Tongue (tissue), 2 donors: ENCODE results near the gene FBXO42. TPM values are rescaled to one million over a fixed set of nuclear protein-coding genes. Genes with fewer than 3 reads are reported as not detected.
"Not testable (repeated sequence)": the region's sequence is repeated elsewhere in the genome, so short reads cannot be mapped to it uniquely, and the experiment has no call there.

Experiments used
- DNase-seq: peaks from one replicate; pipeline ENCODE4 v3.0.0-alpha.2; 2015
- total RNA-seq: library from RNA; depleted of rRNA; stranded (reverse); fragments of >200 nt; gene quantifications from one replicate; pipeline ENCODE4 v1.2.3, GENCODE V29; 2014

The FBXO42 gene
- total RNA-seq, 1 donor from 2014 or later, result 19.9 TPM

DNA sequence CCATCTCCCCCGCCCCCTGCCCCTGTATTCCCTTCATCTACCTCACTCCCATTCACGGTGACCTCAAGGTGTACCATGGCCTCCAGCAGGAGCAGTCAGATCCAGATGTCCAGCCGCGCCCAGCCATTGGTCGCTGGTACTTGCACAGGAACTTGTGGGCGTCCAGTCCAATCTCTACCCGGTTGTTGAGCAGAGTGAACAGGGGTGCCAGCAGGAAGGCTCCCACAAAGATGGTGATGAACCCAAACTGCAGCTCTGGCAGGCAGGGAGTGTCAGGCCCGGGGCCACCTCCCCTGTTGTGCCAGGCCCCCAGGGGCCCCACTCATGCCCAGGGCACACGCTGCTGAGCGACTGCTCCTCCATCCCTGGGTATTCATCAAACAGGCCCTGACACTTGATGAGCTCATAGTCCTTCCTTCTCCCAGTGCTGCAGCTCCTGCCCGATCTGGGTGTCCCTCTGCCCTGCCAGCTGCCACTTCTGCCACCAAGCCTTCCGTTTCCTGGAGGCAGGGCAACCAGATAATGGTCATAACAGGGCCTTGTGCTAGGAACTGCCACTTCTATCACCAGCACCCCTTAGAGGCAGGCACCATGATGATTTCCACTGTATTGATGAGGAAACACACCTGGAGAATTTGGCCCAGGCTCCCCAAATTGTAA, 134.1 kb downstream of the FBXO42 start:
- no peak for DNase-seq

DNA sequence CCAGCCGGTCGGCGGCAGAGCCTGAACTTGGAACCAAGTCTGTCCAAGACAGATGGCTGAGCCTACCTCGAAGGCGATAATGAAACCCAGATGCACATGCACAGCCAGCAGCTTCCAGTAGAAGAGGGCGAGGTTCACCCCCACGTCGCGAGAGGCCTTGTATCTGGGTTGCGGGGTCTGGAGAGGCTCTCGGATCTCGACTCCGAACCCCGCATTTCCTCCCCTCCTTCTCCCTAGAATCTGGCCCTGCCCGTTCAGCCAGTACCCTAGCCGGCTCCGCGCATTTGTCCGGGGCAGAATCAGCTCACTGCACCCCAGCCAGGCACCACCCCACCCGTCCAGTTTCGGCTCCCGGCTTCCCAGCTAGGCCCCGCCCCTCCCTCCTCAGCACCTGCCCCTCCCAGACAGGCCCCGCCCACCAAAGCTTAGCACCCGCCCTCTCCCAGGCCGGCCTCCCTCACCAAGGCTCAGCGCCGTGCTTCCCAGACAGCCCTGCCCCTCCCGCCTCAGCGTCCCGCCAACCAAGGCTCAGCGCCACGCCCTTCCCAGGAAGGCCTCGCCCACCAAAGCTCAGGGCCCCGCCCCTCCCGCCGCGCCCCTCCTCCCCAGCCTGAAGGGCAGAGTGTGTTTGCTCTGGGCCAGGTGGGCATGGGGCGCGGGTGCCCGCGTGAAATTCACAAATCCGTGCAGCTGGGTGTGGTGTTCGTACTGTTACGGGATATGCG, 135.1 kb downstream of the FBXO42 start:
- DNase-seq, result peak; percentile 98

DNA sequence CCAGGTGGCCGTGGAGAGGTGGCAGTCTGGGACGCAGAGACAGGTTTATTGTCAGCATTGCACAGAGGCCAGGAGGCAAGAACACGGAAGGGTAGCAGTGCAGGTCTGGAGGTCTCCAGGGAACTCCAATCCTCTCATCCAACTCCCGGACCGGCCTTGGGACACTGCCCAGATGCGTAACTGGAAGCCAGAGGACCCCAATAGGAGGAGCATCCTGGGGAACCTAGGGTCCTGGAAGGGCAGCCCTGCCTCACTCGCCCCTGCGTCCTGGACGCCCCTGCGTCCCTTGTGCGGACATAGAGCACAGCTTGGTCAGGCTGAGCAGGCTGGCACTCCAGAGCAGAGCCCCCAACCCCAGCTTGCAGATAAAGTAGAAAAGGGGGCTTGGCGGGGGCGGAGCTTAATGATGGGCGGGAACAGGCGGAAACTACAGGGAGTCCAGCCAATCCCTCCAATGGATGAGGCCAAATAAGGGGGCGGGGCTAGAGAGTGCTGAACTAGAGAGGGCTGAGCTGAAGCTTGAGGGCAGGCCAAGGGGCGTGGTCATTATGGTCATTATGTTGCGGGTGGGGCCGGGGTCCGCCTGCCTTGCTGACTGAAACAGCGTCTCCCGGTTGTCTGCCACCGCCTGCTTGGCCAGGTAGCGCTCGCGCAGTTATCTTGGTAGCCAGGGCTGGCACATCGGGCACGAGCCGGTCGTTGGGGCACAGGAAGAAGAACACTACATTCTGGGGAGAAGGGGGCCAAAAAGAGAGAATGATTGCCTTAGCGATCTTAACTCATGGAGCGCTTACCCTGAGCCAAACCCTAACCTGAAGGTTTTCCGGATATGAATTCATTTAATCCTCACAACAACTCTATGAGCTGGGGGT, 136.2 kb downstream of the FBXO42 start:
- peak; percentile 93 for DNase-seq

DNA sequence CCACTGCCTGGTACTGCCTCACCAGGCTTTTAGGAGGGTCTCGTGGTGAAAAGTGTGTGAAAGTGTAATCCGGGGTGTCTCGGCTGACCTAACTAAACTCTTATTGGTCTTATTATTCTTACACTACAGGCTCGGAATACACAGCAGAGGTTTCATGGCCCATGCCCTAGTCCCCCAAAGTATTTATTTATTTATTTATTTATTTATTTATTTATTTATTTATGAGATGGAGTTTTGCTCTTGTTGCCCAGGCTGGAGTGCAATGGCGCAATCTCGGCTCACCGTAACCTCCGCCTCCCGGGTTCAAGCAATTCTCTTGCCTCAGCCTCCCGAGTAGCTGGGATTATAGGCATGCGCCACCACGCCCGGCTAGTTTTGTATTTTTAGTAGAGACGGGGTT, 137.0 kb downstream of the FBXO42 start:
- DNase-seq, result not testable (repeated sequence)

DNA sequence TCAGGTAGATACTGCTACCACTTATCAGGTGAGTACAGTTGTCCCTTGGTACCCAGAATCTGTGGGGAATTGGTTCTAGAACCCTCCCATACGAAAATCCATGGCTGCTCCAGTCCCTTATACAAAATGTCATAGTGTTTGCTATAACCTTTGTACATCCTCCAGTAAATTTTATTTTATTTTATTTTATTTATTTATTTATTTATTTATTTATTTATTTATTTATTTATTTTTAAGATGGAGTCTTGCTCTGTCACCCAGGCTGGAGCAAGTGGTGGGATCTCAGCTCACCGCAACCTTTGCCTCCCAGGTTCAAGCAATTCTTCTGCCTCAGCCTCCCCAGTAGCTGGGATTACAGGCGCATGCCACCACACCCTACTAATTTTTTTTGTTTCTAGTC, 138.7 kb downstream of the FBXO42 start:
- not testable (repeated sequence) for DNase-seq

DNA sequence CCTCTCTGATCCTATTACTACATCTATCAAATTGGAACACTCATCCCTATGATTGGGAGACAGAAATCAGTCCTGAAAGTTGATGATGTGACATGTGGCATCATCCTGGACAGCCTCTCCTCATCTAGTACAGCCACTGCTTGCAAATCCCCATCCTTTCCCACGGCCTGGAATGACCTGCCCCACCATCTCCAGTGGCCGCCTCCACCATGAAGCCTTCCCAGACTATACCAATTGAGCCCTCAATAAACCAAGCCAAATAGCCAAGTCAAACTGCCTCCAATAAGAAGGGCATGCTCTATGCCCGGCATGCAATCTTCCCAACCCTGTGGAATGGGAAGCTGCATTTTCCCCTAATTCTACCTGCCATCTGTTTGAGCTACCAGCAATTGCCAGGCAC, 139.3 kb downstream of the FBXO42 start:
- DNase-seq, result no peak

DNA sequence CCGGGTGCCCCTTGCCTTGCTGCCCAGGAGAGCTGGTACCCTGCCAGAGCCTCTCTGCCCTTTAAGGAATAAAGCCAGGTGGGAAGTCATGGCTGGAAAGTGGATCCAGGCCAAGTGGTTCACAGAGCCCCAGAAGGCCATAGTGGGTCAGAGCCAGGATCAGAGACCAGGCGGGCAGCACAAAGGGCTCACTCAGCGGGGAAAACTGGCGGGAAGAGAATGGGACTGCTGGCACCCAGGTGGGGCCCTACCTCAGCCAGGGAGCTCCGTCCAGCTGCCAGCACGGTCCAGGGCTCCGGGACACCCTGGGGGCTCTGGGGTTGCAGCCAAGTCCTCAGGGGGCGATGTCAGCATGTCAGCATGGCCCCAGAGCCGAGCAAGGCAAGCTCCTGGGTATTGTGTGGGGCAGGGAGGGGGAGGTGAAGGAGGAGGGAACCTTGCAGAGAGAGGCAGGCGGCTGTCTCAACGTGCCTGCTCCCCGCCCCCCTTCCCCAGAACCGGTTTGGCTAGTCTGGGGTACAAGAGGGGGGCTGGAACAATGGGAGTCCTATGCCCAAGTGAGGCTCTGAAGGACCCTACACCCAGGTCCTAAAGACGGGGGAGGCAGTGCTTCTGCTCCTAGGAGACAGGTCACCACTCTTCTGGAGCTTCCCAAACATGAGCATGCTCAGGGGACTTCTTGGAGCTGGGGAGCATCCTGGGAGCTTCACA, 139.9 kb downstream of the FBXO42 start, which contains the start of gene ARHGEF19:
ARHGEF19 (minus strand) TSS at position 402 of the 711 bp plus-strand sequence. CDS start 3,598 bp downstream, outside the sequence.
- DNase-seq, result peak; percentile 71

DNA sequence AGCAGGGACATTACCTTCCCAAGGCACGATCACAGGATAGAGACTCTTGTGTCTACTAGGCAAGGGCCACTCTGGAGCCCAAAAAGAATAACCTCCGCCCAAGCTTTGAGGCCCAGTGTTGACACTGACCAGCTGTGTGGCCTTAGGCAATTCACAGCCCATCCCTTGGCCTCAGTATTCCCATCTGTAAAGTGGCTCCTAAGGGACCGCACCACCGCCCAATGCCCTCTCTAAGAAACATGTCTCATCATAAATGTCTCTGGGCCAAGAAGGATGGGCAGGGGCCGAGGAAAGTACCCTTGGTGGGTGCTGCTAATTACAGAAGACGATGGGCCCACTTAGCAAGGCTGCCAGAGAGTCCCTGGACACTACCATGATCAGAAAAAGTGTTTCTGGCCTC, 140.5 kb downstream of the FBXO42 start:
- DNase-seq, result no peak

DNA sequence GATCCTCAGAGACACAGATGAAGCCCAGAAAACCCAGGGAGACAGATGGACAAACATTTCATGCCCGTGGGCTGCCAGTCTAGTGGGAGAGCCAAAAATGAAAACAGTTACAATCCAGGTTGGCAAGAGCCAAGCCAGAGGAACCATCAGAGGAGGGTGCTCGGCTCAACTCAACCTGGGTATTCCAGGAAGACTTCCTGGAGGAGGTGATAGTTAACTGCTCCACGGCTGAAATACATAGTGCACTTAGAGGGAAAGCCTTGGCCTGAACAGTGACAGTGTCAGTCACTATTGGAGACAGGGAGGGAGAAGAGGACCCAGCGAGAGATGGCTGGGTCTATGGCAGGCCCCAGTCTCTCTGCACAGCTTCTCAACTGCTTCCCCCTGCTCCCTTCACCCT, 141.7 kb downstream of the FBXO42 start:
- DNase-seq, result no peak

DNA sequence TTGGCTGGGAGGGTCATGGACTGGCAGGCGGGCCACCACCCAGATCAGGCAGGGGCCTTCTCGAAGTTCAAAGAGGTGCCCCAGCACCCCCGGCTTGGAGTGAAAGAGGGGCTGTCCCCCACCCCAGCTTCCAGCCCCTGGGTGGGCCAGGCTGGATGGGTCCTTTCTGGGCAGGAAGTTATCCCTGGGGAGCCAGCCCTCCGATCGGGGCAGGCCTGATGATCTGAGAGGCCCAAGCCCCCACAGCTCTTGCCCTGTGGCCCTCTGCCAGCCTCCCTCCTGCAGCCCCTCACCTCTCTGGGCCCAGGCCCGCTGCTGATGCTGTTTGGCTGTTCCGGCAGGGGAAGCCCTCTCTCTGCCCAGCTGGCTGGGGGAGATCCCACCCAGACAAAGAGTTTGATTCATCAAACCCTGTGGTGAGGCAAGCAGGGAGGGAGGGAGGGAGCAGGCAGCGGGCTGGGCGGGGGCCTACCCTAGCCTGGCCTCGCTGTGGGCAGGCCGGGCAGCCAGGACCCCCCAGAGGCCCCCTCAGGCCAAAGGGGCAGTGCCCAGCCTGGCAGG, 142.4 kb downstream of the FBXO42 start:
- DNase-seq, result peak; percentile 60

DNA sequence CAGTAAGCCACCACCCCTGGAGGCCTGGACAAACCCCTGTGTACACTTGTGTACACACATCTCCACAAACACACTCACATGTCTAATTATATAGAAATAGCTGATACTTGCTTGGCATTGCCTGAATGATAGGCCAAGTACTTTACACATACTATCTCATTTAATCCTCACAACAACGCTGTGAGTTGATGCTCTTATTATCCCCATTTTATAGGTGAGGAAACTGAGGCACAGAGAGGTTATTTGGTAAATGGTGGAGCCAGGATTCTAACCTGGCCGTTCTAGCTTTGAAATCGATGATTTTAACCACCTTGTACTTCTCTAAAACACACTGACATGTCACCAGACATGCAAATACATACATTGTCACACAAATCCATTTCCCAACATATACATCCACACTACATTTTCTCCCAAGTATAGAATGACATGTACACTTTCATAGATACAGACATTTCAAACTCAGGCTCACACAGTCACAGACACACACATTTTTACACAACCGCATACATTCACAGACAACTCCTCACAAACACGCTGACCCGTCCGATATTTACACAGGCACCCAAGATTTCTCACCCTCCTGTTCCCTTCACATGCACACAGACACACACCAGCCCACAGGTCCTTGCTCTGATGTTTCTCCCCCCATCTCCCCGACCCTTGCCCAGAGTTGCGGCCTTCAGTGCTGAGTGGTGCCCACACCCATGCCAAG, 143.0 kb downstream of the FBXO42 start:
- DNase-seq, result no peak

DNA sequence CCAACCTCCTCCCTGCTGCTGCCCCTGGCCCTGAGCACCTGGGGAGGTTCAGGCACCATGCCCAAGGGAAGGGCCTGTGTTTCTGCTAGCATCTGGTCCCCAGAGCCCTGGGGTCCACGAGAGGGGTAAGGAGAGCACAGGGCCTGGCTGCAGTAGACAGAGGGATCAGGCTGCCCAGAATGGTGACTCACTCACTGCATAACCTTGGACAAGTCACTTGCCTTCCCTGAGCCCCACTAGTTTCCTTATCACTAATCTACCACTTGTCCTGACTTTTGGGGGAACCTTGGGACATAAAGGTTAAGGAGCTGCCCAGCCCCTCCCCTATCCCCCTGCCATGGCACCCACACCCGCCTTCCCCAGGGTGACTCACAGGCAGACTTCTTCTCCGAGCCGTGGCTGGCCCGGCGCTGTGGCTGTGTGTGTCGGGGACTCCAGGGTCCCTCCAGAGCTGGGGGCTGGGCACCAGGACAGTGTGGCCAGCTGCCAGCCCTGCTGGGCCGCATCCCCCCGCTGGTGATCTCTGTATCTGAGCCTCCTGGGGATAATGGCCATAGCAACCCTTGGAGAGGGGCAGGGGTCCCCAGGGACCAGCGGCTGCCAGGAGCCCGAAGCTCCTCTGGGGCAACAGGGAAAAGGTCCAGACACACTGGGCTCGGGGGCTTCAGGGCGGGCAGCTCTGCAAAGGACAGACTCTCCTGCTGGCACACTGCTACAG, 143.9 kb downstream of the FBXO42 start:
- no peak for DNase-seq

DNA sequence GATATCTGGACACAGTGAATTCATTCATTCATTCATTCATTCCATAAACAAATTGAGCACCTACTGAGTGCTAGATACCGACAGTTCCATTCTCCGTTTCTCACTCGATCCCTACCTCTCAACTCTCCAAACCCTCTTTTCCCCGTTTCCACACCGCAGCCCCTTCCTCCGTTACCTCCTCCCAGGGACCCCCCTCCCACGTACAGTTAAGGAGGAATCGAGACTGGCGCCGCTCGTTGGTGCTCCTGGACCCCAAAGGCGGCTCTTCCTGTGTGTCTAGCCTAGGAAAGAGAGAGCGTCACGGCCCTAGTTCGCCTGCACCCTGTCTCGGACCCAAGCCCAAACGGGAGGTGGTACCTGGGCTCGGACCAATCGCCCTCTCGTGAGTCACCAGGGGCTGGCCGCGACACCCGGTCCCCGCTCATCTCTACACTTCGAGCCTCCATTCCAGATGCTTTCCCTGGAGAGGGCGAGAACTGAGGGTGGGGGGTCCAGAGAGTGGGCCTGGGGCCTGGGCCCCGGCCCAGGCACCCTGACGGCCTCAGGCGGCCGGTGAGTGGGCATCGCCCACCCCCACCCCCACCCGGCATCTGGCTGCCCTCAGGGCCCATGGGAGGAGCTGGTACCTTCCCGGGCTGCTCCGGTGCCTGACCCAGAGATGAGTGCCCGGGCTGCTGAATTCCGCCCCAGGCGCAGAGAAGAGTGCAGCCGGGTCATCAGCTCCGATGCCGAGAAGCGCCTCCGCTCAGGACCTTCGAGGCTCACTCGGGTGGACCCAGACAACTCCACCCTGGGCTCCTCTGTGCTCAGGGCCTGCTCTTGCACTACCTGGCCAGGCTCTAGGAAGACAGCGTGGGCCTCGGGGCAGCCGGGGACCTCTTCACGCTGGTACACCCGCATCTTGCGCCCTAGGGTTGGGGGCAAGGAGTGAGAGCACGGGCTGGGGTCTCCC, 144.7 kb downstream of the FBXO42 start:
- peak; percentile 41 for DNase-seq

DNA sequence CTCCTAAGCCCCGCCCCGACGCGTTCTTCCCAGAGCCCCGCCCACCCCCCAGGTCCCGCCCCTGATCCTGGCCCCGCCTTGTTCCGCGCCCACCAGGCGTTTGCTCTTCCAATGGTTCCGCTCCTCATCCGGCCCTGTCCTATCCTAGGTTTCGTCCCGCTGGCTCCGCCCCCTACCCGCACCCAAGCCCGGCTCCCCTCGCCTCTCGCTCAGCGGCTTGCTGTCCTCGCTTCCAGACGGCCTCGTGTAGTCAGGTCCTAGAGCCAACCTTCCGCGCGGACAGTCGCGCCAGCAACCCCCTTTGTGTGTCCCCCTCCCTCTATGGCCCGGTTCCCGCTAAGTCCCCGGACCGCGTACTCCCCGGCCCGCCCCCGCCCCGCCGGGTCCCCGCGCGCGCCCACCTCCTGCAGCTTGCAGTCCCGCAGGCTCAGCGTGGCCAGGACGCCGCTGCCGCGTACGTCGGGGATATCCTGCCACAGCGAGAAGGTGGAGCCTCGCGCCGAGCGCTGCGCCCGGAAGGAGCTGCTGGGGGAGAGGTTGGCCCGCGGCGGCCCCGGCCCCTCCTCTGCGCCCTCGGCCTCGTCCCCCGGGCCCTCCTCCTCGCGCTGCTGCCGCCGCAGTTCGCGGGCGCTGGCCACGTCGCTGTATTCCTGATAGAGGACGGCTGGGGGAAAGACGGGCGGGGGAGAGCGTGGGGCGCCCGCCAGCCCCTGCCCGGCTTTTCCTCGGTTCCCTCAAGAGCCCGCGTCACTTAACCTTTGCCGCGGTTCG, 145.5 kb downstream of the FBXO42 start:
- DNase-seq, result peak; percentile 99

DNA sequence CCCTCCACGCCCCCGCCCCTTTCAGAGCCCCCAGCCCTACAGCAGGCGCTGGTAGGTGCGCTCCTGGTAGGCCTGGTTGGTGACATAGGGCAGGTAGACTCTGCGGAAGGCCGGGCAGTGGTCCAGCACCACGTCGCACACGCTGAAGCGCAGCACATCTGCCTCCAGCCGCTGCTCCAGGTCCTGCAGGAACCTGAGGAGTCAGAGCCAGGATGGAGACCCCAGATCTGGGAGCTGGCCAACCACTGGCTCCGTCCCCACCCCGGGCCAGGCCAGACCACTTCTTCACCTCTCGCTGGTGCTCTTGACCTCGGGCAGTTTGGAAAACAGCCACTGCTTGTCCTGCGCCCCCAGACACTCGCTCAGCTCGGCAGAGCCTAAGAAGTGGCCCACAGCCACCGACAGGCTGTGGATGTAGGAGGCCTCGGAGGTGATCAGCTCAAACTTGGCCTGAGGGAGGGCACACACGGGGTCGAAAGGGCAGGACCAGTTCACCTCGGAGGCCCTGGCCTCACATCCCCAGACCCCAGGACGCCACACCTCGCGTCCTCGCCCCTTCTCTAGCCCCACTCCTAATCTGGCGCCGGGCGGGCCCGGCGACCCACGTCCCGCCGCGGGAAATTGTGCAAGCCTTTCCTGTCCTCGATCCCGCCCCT, 146.3 kb downstream of the FBXO42 start:
- no peak for DNase-seq

DNA sequence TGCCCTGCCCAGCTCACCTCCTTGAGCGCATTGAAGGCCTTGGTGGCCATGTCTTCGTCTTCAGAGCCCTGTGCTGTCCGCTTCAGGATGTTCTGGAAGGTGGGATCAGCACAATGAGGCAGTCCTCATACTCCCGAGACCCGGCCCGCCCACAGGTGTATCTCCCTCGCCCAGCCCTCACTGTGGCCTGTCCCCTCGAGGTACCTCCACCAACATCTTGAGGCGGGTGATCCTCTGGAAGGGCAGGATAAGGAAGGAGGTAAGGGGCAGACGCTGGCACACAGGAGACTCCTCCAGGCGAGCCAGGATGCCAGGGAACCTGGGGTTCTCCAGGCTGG, 147.0 kb downstream of the FBXO42 start:
- DNase-seq, result no peak

DNA sequence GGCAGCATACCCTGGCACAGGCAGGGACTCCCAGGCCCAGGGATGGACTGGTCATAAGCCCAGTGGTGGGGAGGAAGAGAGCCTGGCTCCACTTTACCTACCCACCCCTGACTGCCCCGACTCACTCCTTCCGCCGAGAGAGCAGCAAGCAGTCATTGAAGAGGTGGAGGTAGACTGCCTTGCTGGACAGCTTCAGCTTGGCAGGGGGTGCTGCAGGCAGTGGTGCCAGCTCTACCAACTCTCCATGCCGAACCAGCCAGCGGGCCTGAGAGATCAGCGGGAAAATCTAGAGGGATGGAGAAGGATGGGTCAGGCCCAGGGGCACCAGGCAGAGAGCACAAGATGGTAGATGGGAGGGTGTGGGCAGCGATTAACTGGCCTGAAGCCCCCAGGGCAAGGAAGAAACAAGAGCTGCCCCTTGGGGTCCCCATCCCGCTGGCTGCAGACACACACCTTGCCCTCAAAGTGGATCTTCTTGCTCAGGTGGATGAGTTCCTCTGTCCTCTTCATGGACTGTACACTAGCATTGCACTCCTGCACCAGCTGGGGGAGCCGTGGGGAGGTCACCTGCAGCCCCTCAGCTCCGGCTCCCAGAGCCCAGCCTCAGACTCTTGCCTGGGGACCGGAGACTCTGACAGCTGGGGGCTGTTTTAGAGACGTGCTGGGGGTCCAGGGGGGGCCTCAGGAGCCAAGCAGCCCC, 147.5 kb downstream of the FBXO42 start:
- peak; percentile 42 for DNase-seq
